Lower leg skin (tissue), 3 donors: ENCODE data around the gene CA10.

ENCODE experiments used
- POLR2A ChIP-seq, 2 donors: fragments of 450-650 bp; IDR thresholded peaks; one replicate each; pipeline ENCODE4 v1.6.1; 2016 to 2017; ENCODE audit warnings: antibody characterized with exemption in 2 of 2, mild to moderate bottlenecking in 1 of 2, moderate library complexity in 1 of 2
- TF ChIP-seq, protein P1 (sequence below), 3 donors: fragments of 450-650 bp; IDR thresholded peaks; one replicate each; pipeline ENCODE4 v1.5.1; 2016; ENCODE audit warnings: antibody characterized with exemption in 3 of 3, mild to moderate bottlenecking in 3 of 3, moderate library complexity in 2 of 3

DNA sequence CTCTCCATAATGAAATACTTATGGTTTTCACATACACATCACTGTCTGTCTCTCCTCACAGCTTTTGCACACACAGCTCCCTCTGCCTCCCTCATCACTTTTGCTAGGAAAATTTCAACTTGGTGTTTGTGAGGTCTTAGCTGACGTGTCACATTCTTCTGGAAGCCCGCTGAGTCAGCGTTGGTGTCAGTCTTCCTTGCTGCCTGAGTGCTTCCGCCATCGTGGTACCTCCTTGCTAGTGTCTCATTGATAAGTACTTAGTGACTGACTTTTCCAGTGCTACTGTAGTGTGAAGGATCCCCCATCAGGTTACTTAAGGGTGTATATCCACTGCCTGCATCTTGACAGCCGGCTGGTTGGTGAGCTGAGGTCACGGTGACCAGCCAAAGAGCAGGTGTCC is 33.5 kb downstream of the CA10 start:
- TF ChIP-seq, protein P1, sequence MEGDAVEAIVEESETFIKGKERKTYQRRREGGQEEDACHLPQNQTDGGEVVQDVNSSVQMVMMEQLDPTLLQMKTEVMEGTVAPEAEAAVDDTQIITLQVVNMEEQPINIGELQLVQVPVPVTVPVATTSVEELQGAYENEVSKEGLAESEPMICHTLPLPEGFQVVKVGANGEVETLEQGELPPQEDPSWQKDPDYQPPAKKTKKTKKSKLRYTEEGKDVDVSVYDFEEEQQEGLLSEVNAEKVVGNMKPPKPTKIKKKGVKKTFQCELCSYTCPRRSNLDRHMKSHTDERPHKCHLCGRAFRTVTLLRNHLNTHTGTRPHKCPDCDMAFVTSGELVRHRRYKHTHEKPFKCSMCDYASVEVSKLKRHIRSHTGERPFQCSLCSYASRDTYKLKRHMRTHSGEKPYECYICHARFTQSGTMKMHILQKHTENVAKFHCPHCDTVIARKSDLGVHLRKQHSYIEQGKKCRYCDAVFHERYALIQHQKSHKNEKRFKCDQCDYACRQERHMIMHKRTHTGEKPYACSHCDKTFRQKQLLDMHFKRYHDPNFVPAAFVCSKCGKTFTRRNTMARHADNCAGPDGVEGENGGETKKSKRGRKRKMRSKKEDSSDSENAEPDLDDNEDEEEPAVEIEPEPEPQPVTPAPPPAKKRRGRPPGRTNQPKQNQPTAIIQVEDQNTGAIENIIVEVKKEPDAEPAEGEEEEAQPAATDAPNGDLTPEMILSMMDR (IDR thresholded peaks at IDR 0.05), result no peak
- no peak for TF ChIP-seq POLR2A (IDR thresholded peaks at IDR 0.05)
